Measurements from ENCODE around the gene PAPSS1.

DNA sequence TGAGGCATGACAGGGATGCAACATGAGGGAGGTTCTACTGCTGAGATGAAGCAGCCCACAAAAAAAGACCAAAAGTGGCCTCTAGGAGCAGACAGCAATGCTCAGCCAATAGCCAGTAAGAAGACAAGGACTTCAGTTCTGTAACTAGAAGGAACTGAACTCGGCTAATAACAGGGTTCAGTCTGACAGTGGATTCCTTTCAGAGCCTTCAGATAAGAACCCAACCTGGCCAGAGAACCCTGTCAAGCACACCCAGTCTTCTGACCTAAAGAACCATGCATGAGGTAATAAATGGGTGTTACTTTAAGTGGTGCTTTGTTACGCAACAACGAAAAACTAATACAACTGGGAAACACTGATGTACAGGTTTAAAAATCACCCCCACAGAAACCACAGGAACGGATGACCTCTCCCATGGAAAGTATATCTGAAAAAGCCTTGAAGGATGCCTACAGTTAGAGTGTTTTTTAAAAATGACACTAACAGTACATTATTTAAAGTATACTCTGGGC is 94.6 kb downstream of the PAPSS1 start:
- TF ChIP-seq JUN (IDR thresholded peaks at IDR 0.05) (no peak), NPAS2 (CRISPR knock-in tag; IDR thresholded peaks at IDR 0.05; ENCODE audit: borderline replicate concordance) (no peak), POLR2A (IDR thresholded peaks at IDR 0.05; ENCODE audit: low read length) (no peak), POLR2AphosphoS2 (conservative IDR thresholded peaks at IDR 0.05; ENCODE audit: low read length) (no peak), CTCF (IDR thresholded peaks at IDR 0.05) (no peak), EP300 (IDR thresholded peaks at IDR 0.05) (no peak), RAD21 (conservative IDR thresholded peaks at IDR 0.05 in 1 of 2, IDR thresholded peaks at IDR 0.05 in 1 of 2) (no peak)

Measured in A549 (cell line).